ENCODE data around the gene MYF5.

DNA sequence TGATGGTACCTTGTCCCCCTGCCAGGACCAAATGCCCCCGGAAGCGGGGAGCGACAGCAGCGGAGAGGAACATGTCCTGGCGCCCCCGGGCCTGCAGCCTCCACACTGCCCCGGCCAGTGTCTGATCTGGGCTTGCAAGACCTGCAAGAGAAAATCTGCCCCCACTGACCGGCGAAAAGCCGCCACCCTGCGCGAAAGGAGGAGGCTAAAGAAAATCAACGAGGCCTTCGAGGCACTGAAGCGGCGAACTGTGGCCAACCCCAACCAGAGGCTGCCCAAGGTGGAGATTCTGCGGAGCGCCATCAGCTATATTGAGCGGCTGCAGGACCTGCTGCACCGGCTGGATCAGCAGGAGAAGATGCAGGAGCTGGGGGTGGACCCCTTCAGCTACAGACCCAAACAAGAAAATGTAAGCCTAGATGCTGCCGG lies 8.9 kb upstream of the MYF5 start:
- no peak for TF ChIP-seq SP2 (CRISPR knock-in tag; IDR thresholded peaks at IDR 0.05)
- no peak for TF ChIP-seq POLR2AphosphoS5 (IDR thresholded peaks at IDR 0.05; ENCODE audit: low read depth, low read length)
- TF ChIP-seq EZH2 (conservative IDR thresholded peaks at IDR 0.05; ENCODE audit: low read depth, low read length) = no peak
- TF ChIP-seq DPF2 (CRISPR knock-in tag; IDR thresholded peaks at IDR 0.05; ENCODE audit: borderline replicate concordance, low read depth) = no peak
- TF ChIP-seq, protein P1, sequence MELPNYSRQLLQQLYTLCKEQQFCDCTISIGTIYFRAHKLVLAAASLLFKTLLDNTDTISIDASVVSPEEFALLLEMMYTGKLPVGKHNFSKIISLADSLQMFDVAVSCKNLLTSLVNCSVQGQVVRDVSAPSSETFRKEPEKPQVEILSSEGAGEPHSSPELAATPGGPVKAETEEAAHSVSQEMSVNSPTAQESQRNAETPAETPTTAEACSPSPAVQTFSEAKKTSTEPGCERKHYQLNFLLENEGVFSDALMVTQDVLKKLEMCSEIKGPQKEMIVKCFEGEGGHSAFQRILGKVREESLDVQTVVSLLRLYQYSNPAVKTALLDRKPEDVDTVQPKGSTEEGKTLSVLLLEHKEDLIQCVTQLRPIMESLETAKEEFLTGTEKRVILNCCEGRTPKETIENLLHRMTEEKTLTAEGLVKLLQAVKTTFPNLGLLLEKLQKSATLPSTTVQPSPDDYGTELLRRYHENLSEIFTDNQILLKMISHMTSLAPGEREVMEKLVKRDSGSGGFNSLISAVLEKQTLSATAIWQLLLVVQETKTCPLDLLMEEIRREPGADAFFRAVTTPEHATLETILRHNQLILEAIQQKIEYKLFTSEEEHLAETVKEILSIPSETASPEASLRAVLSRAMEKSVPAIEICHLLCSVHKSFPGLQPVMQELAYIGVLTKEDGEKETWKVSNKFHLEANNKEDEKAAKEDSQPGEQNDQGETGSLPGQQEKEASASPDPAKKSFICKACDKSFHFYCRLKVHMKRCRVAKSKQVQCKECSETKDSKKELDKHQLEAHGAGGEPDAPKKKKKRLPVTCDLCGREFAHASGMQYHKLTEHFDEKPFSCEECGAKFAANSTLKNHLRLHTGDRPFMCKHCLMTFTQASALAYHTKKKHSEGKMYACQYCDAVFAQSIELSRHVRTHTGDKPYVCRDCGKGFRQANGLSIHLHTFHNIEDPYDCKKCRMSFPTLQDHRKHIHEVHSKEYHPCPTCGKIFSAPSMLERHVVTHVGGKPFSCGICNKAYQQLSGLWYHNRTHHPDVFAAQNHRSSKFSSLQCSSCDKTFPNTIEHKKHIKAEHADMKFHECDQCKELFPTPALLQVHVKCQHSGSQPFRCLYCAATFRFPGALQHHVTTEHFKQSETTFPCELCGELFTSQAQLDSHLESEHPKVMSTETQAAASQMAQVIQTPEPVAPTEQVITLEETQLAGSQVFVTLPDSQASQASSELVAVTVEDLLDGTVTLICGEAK (IDR thresholded peaks at IDR 0.05) = no peak
- TF ChIP-seq, protein P1 (CRISPR knock-in tag; IDR thresholded peaks at IDR 0.05) = no peak
- TF ChIP-seq, protein P2, sequence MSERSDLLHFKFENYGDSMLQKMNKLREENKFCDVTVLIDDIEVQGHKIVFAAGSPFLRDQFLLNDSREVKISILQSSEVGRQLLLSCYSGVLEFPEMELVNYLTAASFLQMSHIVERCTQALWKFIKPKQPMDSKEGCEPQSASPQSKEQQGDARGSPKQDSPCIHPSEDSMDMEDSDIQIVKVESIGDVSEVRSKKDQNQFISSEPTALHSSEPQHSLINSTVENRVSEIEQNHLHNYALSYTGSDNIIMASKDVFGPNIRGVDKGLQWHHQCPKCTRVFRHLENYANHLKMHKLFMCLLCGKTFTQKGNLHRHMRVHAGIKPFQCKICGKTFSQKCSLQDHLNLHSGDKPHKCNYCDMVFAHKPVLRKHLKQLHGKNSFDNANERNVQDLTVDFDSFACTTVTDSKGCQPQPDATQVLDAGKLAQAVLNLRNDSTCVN (CRISPR knock-in tag; IDR thresholded peaks at IDR 0.05; ENCODE audit: borderline replicate concordance) = no peak
- TF ChIP-seq, protein P3, sequence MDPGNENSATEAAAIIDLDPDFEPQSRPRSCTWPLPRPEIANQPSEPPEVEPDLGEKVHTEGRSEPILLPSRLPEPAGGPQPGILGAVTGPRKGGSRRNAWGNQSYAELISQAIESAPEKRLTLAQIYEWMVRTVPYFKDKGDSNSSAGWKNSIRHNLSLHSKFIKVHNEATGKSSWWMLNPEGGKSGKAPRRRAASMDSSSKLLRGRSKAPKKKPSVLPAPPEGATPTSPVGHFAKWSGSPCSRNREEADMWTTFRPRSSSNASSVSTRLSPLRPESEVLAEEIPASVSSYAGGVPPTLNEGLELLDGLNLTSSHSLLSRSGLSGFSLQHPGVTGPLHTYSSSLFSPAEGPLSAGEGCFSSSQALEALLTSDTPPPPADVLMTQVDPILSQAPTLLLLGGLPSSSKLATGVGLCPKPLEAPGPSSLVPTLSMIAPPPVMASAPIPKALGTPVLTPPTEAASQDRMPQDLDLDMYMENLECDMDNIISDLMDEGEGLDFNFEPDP (CRISPR knock-in tag; conservative IDR thresholded peaks at IDR 0.05) = no peak
- no peak for TF ChIP-seq ZNF841 (CRISPR knock-in tag; IDR thresholded peaks at IDR 0.05; ENCODE audit: borderline replicate concordance)
- TF ChIP-seq POLR2AphosphoS2 (IDR thresholded peaks at IDR 0.05; ENCODE audit: low read depth, low read length) = no peak
